Endothelial cell of umbilical vein (primary cell): ENCODE results near the gene DQX1. TPM values are rescaled to one million over a fixed set of nuclear protein-coding genes. Genes with fewer than 3 reads are reported as not detected.

Source experiments
- BruUV-seq: library from RNA; stranded (reverse); fragments of 400-500 nt; replicated peaks from 2 replicates; lab custom pipeline; 2021; lab: Mats Ljungman, UMichigan
- CTCF ChIA-PET: fragments of 300-600, 350-600 bp; sonication (Branson Sonifier 250); formaldehyde crosslinking; loops from one replicate; lab custom pipeline; 2021; ENCODE audit warnings: antibody characterized with exemption, inconsistent platforms; lab: Charles Lee
- POLR2A ChIA-PET: fragments of 300-600, 350-600 bp; sonication (Branson Sonifier 250); formaldehyde crosslinking; loops from one replicate; lab custom pipeline; 2021; ENCODE audit warnings: antibody characterized with exemption, inconsistent platforms; lab: Charles Lee
- DNase-seq: peaks from one replicate; pipeline ENCODE4 v3.0.0-alpha.2; 2011; ENCODE audit warnings: low read depth, low spot score
- FAIRE-seq: peaks from 2 replicates; lab custom pipeline; 2011; peaks lifted over from hg19 to GRCh38; lab: Jason Lieb, UNC
- H2AFZ ChIP-seq: 2 replicates; pipeline ENCODE4 v1.6.0; 2012; ENCODE audit warnings: low read depth, low read length, control low read depth, inconsistent platforms
- H3K27ac ChIP-seq: 2 replicates; pipeline ENCODE4 v1.5.1; 2011; ENCODE audit warnings: low read depth, mild to moderate bottlenecking, control low read depth, low read length, moderate library complexity; ENCODE audit not compliant: insufficient read depth
- H3K27me3 ChIP-seq, 2 experiments: 2 replicates each; pipeline versions ENCODE4 v1.6.0 to v1.6.1; 2011; ENCODE audit warnings: low read length in 2 of 2, mixed read lengths in 1 of 2; ENCODE audit not compliant: control insufficient read depth in 2 of 2, insufficient read depth in 2 of 2
- H3K36me3 ChIP-seq, 2 experiments: 2 replicates in 1 of 2; 3 replicates in 1 of 2; pipeline ENCODE4 v1.5.1; 2011; ENCODE audit warnings: low read length in 2 of 2, mild to moderate bottlenecking in 1 of 2, moderate library complexity in 1 of 2; ENCODE audit not compliant: control insufficient read depth in 2 of 2, insufficient read depth in 2 of 2; ENCODE audit errors: extremely low read depth in 1 of 2
- H3K4me1 ChIP-seq: 3 replicates; pipeline ENCODE4 v1.5.1; 2011; ENCODE audit warnings: mild to moderate bottlenecking, low read length; ENCODE audit not compliant: control insufficient read depth, insufficient read depth; ENCODE audit errors: extremely low read depth
- H3K4me2 ChIP-seq: 2 replicates; pipeline ENCODE4 v1.6.1; 2011; ENCODE audit warnings: low read length, control low read depth, mixed read lengths; ENCODE audit not compliant: insufficient read depth
- H3K4me3 ChIP-seq, 3 experiments: fragments of 200-600 bp in 1 of 3; sonication (generic), shearing (Covaris generic) in 1 of 3; replicated peaks in 1 of 3; 2 replicates each; pipeline ENCODE4 v1.5.1; 2011 to 2016; ENCODE audit warnings: control low read depth in 3 of 3, low read length in 3 of 3, mild to moderate bottlenecking in 2 of 3, inconsistent platforms in 1 of 3, low read depth in 1 of 3, moderate library complexity in 1 of 3; ENCODE audit not compliant: insufficient read depth in 1 of 3
- H3K79me2 ChIP-seq: 2 replicates; pipeline ENCODE4 v1.6.0; 2012; ENCODE audit warnings: low read length, inconsistent platforms; ENCODE audit not compliant: control insufficient read depth, insufficient read depth
- H3K9ac ChIP-seq: replicated peaks from 2 replicates; pipeline ENCODE3; 2011; ENCODE audit warnings: low read length, control low read depth; ENCODE audit not compliant: insufficient read depth; ENCODE audit errors: extremely low read depth
- H3K9me1 ChIP-seq: replicated peaks from 3 replicates; pipeline ENCODE4 v1.6.0; 2011; ENCODE audit warnings: mild to moderate bottlenecking, low read length; ENCODE audit not compliant: control insufficient read depth, insufficient read depth; ENCODE audit errors: extremely low read depth
- H3K9me3 ChIP-seq: replicated peaks from 2 replicates; pipeline ENCODE4 v1.5.1; 2012; ENCODE audit warnings: low read length, inconsistent platforms; ENCODE audit not compliant: control insufficient read depth, insufficient read depth
- H4K20me1 ChIP-seq: replicated peaks from 2 replicates; pipeline ENCODE3; 2011; ENCODE audit warnings: mild to moderate bottlenecking, low read length; ENCODE audit not compliant: control insufficient read depth, insufficient read depth; ENCODE audit errors: extremely low read depth
- CTCF ChIP-seq, 2 donors: IDR thresholded peaks; 1 replicate in 1 of 2; 2 replicates in 1 of 2; pipeline ENCODE4 v1.5.1; 2011; ENCODE audit warnings: low read length in 2 of 2, mild to moderate bottlenecking in 2 of 2, moderate library complexity in 2 of 2, control low read depth in 1 of 2, inconsistent platforms in 1 of 2, low read depth in 1 of 2; ENCODE audit not compliant: insufficient read depth in 1 of 2; ENCODE audit errors: extremely low read depth in 1 of 2
- EZH2 ChIP-seq: IDR thresholded peaks from 2 replicates; pipeline ENCODE4 v1.6.1; 2012; ENCODE audit warnings: borderline replicate concordance, low read depth, mild to moderate bottlenecking, moderate library complexity, low read length, inconsistent platforms; ENCODE audit not compliant: severe bottlenecking
- FOS ChIP-seq: IDR thresholded peaks from 2 replicates; pipeline ENCODE4 v1.6.1; 2011; ENCODE audit warnings: mild to moderate bottlenecking, low read length, moderate library complexity, borderline replicate concordance; ENCODE audit not compliant: insufficient read depth
- GATA2 ChIP-seq: IDR thresholded peaks from 2 replicates; pipeline ENCODE4 v1.7.0; 2011; ENCODE audit warnings: low read depth, mild to moderate bottlenecking, moderate library complexity, mixed read lengths, low read length; ENCODE audit not compliant: insufficient read length, insufficient read depth
- JUN ChIP-seq: IDR thresholded peaks from 2 replicates; pipeline ENCODE4 v1.6.1; 2011; ENCODE audit warnings: borderline replicate concordance, low read depth; ENCODE audit not compliant: insufficient read length, insufficient read depth
- MYC ChIP-seq: IDR thresholded peaks from one replicate; pipeline ENCODE4 v1.6.1; 2011; ENCODE audit warnings: mild to moderate bottlenecking, low read depth, low read length
- POLR2A ChIP-seq: IDR thresholded peaks from 2 replicates; pipeline ENCODE4 v1.6.1; 2012; ENCODE audit warnings: low read depth, mild to moderate bottlenecking, control low read depth, low read length
- POLR2AphosphoS5 ChIP-seq: IDR thresholded peaks from 2 replicates; pipeline ENCODE4 v1.6.1; 2012; ENCODE audit warnings: low read depth, mild to moderate bottlenecking, control low read depth, low read length, moderate library complexity; ENCODE audit not compliant: insufficient read depth
- dilution Hi-C: fragments of 300-500 bp; cut with MboI; formaldehyde crosslinking; loops from one replicate; pipeline ENCODE4 v1.15.0; 2019; ENCODE audit warnings: low sequenced_read_pairs; ENCODE audit not compliant: extremely low pct_ligation_motif_present
- intact Hi-C: fragments of 100-400 bp; cut with micrococcal nuclease; formaldehyde crosslinking; loops from one replicate; pipeline ENCODE4 v1.10.0; 2022
- polyA plus RNA-seq, 4 experiments: library from polyadenylated mRNA; depleted of rRNA in 3 of 4; stranded (reverse) in 3 of 4; unstranded in 1 of 4; fragments of >200 nt; gene quantifications; 2 replicates each; pipeline versions ENCODE4 v1.2.1 to v1.2.3, GENCODE V29; 2011 to 2012; ENCODE audit warnings: missing spikeins in 1 of 4
- total RNA-seq: library from RNA; stranded (reverse); gene quantifications from 2 replicates; pipeline ENCODE4 v1.2.3, GENCODE V29; 2021
- TF ChIP-seq, protein P1 (sequence below): IDR thresholded peaks from 2 replicates; pipeline ENCODE4 v1.6.1; 2011; ENCODE audit not compliant: insufficient read depth, insufficient read length

Gene DQX1
- total and polyA plus RNA-seq, 2 donors (not counting 3 experiments of a cell fraction or from before 2014, with no cell fraction given), result 0.06 to 0.44 TPM

- Histone ChIP-seq H3K4me2 (no peak overlapping the region), H3K27ac (no peak overlapping the region), H2AFZ (no peak overlapping the region), H3K27me3 (peaks cover 16% of the 10 kb centered on the region in 2 experiments), H3K36me3 (no peaks in the 10 kb centered on the region), H3K4me3 (no peak overlapping the region), H3K9me3 (no peaks in the 10 kb centered on the region), H3K9ac (no peak overlapping the region), H3K9me1 (no peaks in the 10 kb centered on the region), H3K4me1 (peaks cover 7% of the 10 kb centered on the region), H3K79me2 (no peaks in the 10 kb centered on the region), H4K20me1 (no peaks in the 10 kb centered on the region)
- BruUV-seq, result no TSS peak
- intact Hi-C loops, result no loop called here
- DNase-seq, result no peak
- no peak for TF ChIP-seq EZH2
- no peak for TF ChIP-seq POLR2A
- TF ChIP-seq FOS, result no peak
- no peak for TF ChIP-seq GATA2
- no peak for TF ChIP-seq MYC
- ChIA-PET CTCF (interaction anchor here (1.9 kb wide), 1 partner anchor 16 kb away, joined by 6 read pairs; no protein-coding TSS in a partner anchor), POLR2A (no interaction called here)
- dilution Hi-C loops, result no loop called here
- no peak for FAIRE-seq
These were observed 43.7 kb upstream of the DQX1 start for GRCh38 chr2:74569686-74570085.

DNA sequence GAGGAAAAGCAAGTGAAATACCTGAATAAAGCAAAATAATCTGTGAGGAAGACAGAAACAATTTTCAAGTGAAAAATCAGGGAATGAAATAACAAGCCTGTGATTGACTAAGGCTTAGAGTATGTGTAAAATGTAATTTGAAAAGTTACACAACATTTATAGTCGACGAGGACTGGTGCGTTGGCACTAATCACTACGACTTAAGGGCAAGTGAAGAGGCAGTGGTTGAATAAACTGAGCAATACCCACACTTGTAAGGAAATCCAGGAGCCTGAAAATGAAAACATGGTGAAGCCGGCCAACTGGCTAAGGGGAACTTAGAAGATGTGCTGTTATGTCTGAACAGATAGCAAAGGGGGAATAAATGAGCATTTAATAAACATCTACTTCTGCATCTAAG lies 41.9 kb upstream of the DQX1 start:
- intact Hi-C loops (no loop called here), dilution Hi-C loops (no loop called here)
- no peaks in the 10 kb centered on the region for H3K79me2 ChIP-seq
- H3K9me3 ChIP-seq, result no peaks in the 10 kb centered on the region
- H2AFZ ChIP-seq, result no peak overlapping the region
- TF ChIP-seq JUN (no peak), FOS (no peak), POLR2AphosphoS5 (no peak), GATA2 (no peak), CTCF (IDR thresholded peaks at IDR 0.05; ENCODE audit: extremely low read depth in 1 of 2, insufficient read depth in 1 of 2, low read depth in 1 of 2, low read length in 2 of 2) (no peak), EZH2 (no peak), POLR2A (no peak), MYC (no peak)
- TF ChIP-seq, protein P1, sequence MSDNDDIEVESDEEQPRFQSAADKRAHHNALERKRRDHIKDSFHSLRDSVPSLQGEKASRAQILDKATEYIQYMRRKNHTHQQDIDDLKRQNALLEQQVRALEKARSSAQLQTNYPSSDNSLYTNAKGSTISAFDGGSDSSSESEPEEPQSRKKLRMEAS, result no peak
- H3K9ac ChIP-seq, result no peak overlapping the region
- H3K36me3 ChIP-seq, result no peaks in the 10 kb centered on the region
- no peak overlapping the region for H3K4me2 ChIP-seq
- POLR2A ChIA-PET, result no interaction called here
- peaks cover 16 to 19% of the 10 kb centered on the region in 2 experiments for H3K27me3 ChIP-seq
- H4K20me1 ChIP-seq, result no peaks in the 10 kb centered on the region
- no peak for FAIRE-seq
- H3K4me3 ChIP-seq, result no peak overlapping the region
- no peak overlapping the region for H3K27ac ChIP-seq
- H3K9me1 ChIP-seq, result no peaks in the 10 kb centered on the region
- DNase-seq, result no peak
- H3K4me1 ChIP-seq, result no peaks in the 10 kb centered on the region
- CTCF ChIA-PET, result interaction anchor here (1.9 to 3.3 kb wide), 2 partner anchors 18 to 21 kb away, joined by 6 to 14 read pairs; no protein-coding TSS in a partner anchor
- no TSS peak for BruUV-seq
